Osteoblast (primary cell): ENCODE results near the gene LZTR1. TPM values are rescaled to one million over a fixed set of nuclear protein-coding genes. Genes with fewer than 3 reads are reported as not detected.

Experiments used
- DNase-seq: peaks from one replicate; pipeline ENCODE4 v3.0.0; 2011; ENCODE audit warnings: low spot score, mixed read lengths; ENCODE audit not compliant: insufficient read length; ENCODE audit errors: missing footprints
- H2AFZ ChIP-seq: 2 replicates; pipeline ENCODE4 v1.6.0; 2011; ENCODE audit warnings: mild to moderate bottlenecking, low read length
- H3K27ac ChIP-seq: 2 replicates; pipeline ENCODE4 v1.5.1; 2011; ENCODE audit warnings: mild to moderate bottlenecking, low read depth, low read length, moderate library complexity
- H3K27me3 ChIP-seq: 2 replicates; pipeline ENCODE4 v1.6.0; 2012; ENCODE audit warnings: mild to moderate bottlenecking, control low read depth, inconsistent platforms, low read length, moderate library complexity; ENCODE audit not compliant: insufficient read depth
- H3K36me3 ChIP-seq: 2 replicates; pipeline ENCODE4 v1.5.1; 2011; ENCODE audit warnings: mild to moderate bottlenecking, low read length, control low read depth, moderate library complexity; ENCODE audit not compliant: insufficient read depth
- H3K4me1 ChIP-seq: 2 replicates; pipeline ENCODE4 v1.5.1; 2011; ENCODE audit warnings: mild to moderate bottlenecking, low read length, control low read depth, moderate library complexity; ENCODE audit not compliant: insufficient read depth
- H3K4me2 ChIP-seq: 2 replicates; pipeline ENCODE4 v1.6.0; 2011; ENCODE audit warnings: mild to moderate bottlenecking, low read length; ENCODE audit not compliant: insufficient read depth
- H3K4me3 ChIP-seq: fragments of 200-600 bp; sonication (generic); 3 replicates; pipeline ENCODE4 v1.5.1; 2012; ENCODE audit warnings: mild to moderate bottlenecking, low read length, inconsistent platforms; ENCODE audit not compliant: insufficient read depth
- H3K79me2 ChIP-seq: 2 replicates; pipeline ENCODE4 v1.6.0; 2012; ENCODE audit warnings: mild to moderate bottlenecking, low read length, control low read depth, inconsistent platforms; ENCODE audit not compliant: insufficient read depth
- H3K9me3 ChIP-seq: 2 replicates; pipeline ENCODE4 v1.5.1; 2011; ENCODE audit warnings: low read depth, low read length, control low read depth
- H4K20me1 ChIP-seq: 2 replicates; pipeline ENCODE4 v1.6.0; 2012; ENCODE audit warnings: mild to moderate bottlenecking, low read length, control low read depth; ENCODE audit not compliant: insufficient read depth
- total RNA-seq: library from RNA; depleted of rRNA; stranded (reverse); fragments of >200 nt; gene quantifications from 2 replicates; pipeline ENCODE4 v1.2.3, GENCODE V29; 2012
- TF ChIP-seq, protein P1 (sequence below): IDR thresholded peaks from 2 replicates; pipeline ENCODE4 v1.5.1; 2011; ENCODE audit warnings: mild to moderate bottlenecking, low read depth, low read length, moderate library complexity; ENCODE audit errors: extremely low read depth

LZTR1 gene
- total RNA-seq, 1 donor, result 56.8 TPM

DNA sequence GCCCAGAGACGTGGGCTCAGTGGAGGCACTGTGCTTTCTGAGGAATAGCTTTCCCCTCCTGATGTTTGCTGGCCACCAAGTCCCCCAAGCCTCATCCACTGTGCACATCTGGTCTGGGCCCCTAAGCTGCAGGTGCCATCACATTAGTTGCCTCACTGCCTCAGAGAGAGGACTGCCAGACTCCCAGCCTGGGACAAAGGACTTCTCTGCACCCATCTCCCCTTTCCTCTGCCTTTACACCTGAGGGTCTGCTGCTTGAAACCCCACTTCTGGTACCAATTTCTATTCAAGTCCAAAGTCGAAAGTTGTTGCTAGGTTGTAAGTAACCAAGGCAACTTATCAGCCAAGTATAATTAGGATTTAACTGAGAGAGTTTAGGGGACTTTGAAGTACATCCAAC, 3.7 kb upstream of the LZTR1 start:
- H3K79me2 ChIP-seq, result peaks cover 15% of the 10 kb centered on the region
- TF ChIP-seq, protein P1, sequence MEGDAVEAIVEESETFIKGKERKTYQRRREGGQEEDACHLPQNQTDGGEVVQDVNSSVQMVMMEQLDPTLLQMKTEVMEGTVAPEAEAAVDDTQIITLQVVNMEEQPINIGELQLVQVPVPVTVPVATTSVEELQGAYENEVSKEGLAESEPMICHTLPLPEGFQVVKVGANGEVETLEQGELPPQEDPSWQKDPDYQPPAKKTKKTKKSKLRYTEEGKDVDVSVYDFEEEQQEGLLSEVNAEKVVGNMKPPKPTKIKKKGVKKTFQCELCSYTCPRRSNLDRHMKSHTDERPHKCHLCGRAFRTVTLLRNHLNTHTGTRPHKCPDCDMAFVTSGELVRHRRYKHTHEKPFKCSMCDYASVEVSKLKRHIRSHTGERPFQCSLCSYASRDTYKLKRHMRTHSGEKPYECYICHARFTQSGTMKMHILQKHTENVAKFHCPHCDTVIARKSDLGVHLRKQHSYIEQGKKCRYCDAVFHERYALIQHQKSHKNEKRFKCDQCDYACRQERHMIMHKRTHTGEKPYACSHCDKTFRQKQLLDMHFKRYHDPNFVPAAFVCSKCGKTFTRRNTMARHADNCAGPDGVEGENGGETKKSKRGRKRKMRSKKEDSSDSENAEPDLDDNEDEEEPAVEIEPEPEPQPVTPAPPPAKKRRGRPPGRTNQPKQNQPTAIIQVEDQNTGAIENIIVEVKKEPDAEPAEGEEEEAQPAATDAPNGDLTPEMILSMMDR, result no peak
- H3K27ac ChIP-seq, result no peak overlapping the region
- H3K4me1 ChIP-seq, result peaks cover 26% of the 10 kb centered on the region
- H4K20me1 ChIP-seq, result no peaks in the 10 kb centered on the region
- H3K4me2 ChIP-seq, result no peak overlapping the region
- no peak for DNase-seq
- H2AFZ ChIP-seq, result no peak overlapping the region
- H3K36me3 ChIP-seq, result no peaks in the 10 kb centered on the region
- H3K9me3 ChIP-seq, result peaks cover 7% of the 10 kb centered on the region
- H3K4me3 ChIP-seq, result no peak overlapping the region
- no peaks in the 10 kb centered on the region for H3K27me3 ChIP-seq

DNA sequence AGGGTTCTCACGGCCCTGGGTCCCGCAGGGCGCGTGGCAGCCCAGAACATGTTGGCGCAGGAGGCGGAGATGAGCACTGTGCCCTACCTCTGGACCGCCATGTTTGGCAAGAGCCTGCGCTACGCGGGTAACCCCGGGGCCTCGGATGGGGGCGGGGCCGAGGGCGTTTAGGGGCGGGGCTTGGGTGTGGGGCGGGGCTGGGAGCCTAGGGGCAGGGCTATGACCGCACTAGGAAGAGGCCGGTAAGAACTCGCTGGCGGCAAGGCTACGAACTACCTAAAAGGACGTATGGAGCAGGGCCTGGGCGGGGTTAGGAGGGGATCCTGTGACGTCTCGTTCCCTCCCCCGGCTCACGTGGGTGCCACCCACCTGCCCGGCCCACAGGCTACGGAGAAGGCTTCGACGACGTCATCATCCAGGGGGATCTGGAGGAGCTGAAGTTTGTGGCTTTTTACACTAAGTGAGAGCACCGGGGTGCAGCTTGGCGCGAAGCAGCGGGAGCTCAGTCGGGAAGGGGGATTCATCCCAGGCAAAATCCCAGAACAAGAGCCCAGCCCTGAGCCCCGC, 2.8 kb upstream of the LZTR1 start:
- H2AFZ ChIP-seq, result peak overlapping the region; percentile 92
- H3K4me2 ChIP-seq, result peak overlapping the region; percentile 77
- peak overlapping the region; percentile 67 for H3K4me3 ChIP-seq

DNA sequence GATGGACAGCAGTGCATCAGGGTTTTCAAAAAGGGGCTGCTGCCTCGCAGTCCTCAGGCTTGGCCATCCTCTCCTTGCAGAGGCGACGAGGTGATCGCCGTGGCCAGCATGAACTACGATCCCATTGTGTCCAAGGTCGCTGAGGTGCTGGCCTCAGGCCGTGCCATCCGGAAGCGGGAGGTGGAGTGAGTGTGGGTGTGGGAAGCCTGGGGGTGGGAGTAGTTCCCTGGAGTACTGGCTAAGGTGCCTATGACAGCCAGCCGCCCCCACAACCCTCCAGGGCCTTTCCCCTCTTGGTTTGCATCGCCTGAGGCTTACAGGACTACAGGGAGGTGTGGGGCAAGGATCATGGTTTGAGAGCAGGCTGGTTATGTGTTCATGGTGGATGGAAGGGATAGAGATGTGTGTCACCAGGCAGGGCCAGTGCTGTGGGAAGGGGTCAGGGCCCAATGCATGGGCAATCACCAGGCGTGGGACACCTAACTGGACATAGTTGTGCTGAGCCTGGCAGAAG, 2.1 kb upstream of the LZTR1 start:
- H3K4me3 ChIP-seq, result peak overlapping the region; percentile 67
- no peaks in the 10 kb centered on the region for H4K20me1 ChIP-seq
- peaks cover 29% of the 10 kb centered on the region for H3K79me2 ChIP-seq
- H3K36me3 ChIP-seq, result peaks cover 5% of the 10 kb centered on the region
- H2AFZ ChIP-seq, result peak overlapping the region; percentile 92
- H3K27me3 ChIP-seq, result no peaks in the 10 kb centered on the region
- H3K4me1 ChIP-seq, result peaks cover 30% of the 10 kb centered on the region
- peaks cover 7% of the 10 kb centered on the region for H3K9me3 ChIP-seq
- no peak overlapping the region for H3K27ac ChIP-seq
- TF ChIP-seq, protein P1, result no peak
- H3K4me2 ChIP-seq, result peak overlapping the region; percentile 77
- DNase-seq, result no peak

More for the DNA sequence above, 2.8 kb upstream of the LZTR1 start:
- peaks cover 2% of the 10 kb centered on the region for H3K36me3 ChIP-seq
- no peaks in the 10 kb centered on the region for H3K27me3 ChIP-seq
- peaks cover 30% of the 10 kb centered on the region for H3K4me1 ChIP-seq
- no peak overlapping the region for H3K27ac ChIP-seq
- peaks cover 24% of the 10 kb centered on the region for H3K79me2 ChIP-seq
- peaks cover 7% of the 10 kb centered on the region for H3K9me3 ChIP-seq
- TF ChIP-seq, protein P1, result no peak
- H4K20me1 ChIP-seq, result no peaks in the 10 kb centered on the region
- peak; percentile 97 for DNase-seq

DNA sequence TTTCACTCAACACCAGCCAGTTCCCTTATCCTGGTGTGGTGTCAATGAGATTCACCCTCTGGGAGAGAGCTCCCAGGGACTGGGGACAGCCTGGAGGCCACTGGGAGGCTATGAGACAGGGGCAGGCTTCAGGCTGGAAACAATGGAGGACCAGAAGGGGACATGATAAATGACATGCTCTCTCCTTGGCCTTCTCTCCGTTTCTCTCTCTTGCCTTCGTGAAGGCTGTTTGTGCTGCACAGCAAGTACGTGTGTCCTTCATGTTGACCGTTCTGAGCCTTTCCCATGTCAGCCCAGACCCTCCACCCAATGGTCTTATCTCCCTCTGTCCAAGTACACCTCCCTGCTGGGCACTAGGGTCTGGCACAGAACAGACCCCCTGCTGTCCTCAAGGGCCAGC, 1.6 kb upstream of the LZTR1 start:
- TF ChIP-seq, protein P1, result no peak
- H3K4me2 ChIP-seq, result no peak overlapping the region
- peaks cover 2% of the 10 kb centered on the region for H4K20me1 ChIP-seq
- peaks cover 30% of the 10 kb centered on the region for H3K4me1 ChIP-seq
- no peaks in the 10 kb centered on the region for H3K27me3 ChIP-seq
- H3K9me3 ChIP-seq, result peaks cover 7% of the 10 kb centered on the region
- H3K79me2 ChIP-seq, result peaks cover 32% of the 10 kb centered on the region
- DNase-seq, result no peak
- H3K27ac ChIP-seq, result no peak overlapping the region
- no peak overlapping the region for H2AFZ ChIP-seq
- H3K4me3 ChIP-seq, result no peak overlapping the region
- peaks cover 8% of the 10 kb centered on the region for H3K36me3 ChIP-seq
